Transverse colon (tissue), 4 donors: ENCODE results near the gene B4GALT7.
"Not testable (repeated sequence)": the region's sequence is repeated elsewhere in the genome, so short reads cannot be mapped to it uniquely, and the experiment has no call there.

ENCODE experiments used
- EP300 ChIP-seq: sonication (generic); formaldehyde crosslinking; IDR thresholded peaks from one replicate; pipeline ENCODE4 v1.6.1; 2017; ENCODE audit warnings: antibody characterized with exemption, low read depth
- POLR2A ChIP-seq: fragments of 450-650 bp; IDR thresholded peaks from one replicate; pipeline ENCODE4 v1.6.1; 2016; ENCODE audit warnings: antibody characterized with exemption, mild to moderate bottlenecking, moderate library complexity
- POLR2AphosphoS5 ChIP-seq, 3 donors: sonication (generic); formaldehyde crosslinking; IDR thresholded peaks; one replicate each; pipeline ENCODE4 v1.6.1; 2016; ENCODE audit warnings: antibody characterized with exemption in 3 of 3
- TF ChIP-seq, protein P1 (sequence below), 5 experiments: fragments of 200-600 bp in 3 of 5; fragments of 450-650 bp in 2 of 5; sonication (generic) in 3 of 5; IDR thresholded peaks; 1 replicate in 2 of 5; 2 replicates in 3 of 5; pipeline ENCODE4 v1.5.1; 2016 to 2017; ENCODE audit warnings: antibody characterized with exemption in 5 of 5, inconsistent platforms in 3 of 5, mild to moderate bottlenecking in 2 of 5, moderate library complexity in 1 of 5

DNA sequence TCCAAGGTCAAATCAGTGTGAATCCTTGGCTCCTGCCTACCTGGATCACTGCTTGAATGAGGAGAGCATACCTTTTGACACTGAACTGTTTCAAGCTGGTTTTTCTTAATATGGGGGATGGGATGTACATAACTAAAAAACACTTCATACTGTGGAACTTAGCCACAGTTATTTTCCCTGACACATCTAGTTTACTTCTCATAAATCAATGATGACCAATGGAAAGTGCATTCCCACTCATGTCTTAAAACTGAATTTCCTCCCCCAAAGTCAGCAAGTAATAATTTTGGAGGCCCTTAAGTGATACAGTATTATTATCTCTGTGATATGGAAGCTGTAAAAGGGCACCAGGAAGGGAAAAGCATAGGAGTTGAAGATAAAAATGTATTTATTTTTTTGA is 30.3 kb downstream of the B4GALT7 start:
- TF ChIP-seq POLR2AphosphoS5 (IDR thresholded peaks at IDR 0.05); POLR2A; EP300: not testable (repeated sequence)
- TF ChIP-seq, protein P1, sequence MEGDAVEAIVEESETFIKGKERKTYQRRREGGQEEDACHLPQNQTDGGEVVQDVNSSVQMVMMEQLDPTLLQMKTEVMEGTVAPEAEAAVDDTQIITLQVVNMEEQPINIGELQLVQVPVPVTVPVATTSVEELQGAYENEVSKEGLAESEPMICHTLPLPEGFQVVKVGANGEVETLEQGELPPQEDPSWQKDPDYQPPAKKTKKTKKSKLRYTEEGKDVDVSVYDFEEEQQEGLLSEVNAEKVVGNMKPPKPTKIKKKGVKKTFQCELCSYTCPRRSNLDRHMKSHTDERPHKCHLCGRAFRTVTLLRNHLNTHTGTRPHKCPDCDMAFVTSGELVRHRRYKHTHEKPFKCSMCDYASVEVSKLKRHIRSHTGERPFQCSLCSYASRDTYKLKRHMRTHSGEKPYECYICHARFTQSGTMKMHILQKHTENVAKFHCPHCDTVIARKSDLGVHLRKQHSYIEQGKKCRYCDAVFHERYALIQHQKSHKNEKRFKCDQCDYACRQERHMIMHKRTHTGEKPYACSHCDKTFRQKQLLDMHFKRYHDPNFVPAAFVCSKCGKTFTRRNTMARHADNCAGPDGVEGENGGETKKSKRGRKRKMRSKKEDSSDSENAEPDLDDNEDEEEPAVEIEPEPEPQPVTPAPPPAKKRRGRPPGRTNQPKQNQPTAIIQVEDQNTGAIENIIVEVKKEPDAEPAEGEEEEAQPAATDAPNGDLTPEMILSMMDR (IDR thresholded peaks at IDR 0.05): not testable (repeated sequence)
